Muscle of back (tissue), 10 donors: ENCODE data around the gene AKAP11. TPM values are rescaled to one million over a fixed set of nuclear protein-coding genes. Genes with fewer than 3 reads are reported as not detected.

Experiments
- polyA plus RNA-seq, 10 donors: library from polyadenylated mRNA; unstranded; fragments of 120-200 nt; gene quantifications; one replicate each; pipeline ENCODE4 v1.2.1, GENCODE V29; 2013; ENCODE audit not compliant: insufficient read length in 10 of 10

The AKAP11 gene
- polyA plus RNA-seq, 10 donors = 17.9 to 27.6 (median 22.9) TPM

Other genes with a start within 250 kb of the AKAP11 start
- gene DGKH, start 223.5 kb upstream of the AKAP11 start, polyA plus RNA-seq = 1 to 10 TPM; 2.4 to 5.8 (median 3.8) TPM